Liver (tissue), 9 donors: ENCODE measurements around the gene MYOM1. TPM values are rescaled to one million over a fixed set of nuclear protein-coding genes. Genes with fewer than 3 reads are reported as not detected.

Experiments used
- DNase-seq: peaks from one replicate; pipeline ENCODE4 v3.0.0-alpha.2; 2017; ENCODE audit warnings: low spot score
- H3K27ac ChIP-seq, 2 donors: one replicate each; pipeline ENCODE4 v1.7.0; 2013; ENCODE audit warnings: inconsistent platforms in 2 of 2, low read length in 2 of 2, control low read depth in 1 of 2, low read depth in 1 of 2, mild to moderate bottlenecking in 1 of 2
- H3K27me3 ChIP-seq, 4 donors: one replicate each; pipeline versions ENCODE4 v1.6.1 to v1.7.0; 2013; ENCODE audit warnings: low read length in 3 of 4, inconsistent platforms in 1 of 4, mild to moderate bottlenecking in 1 of 4, moderate library complexity in 1 of 4; ENCODE audit not compliant: control insufficient read depth in 4 of 4, insufficient read depth in 4 of 4
- H3K36me3 ChIP-seq, 4 donors: one replicate each; pipeline versions ENCODE4 v1.6.1 to v1.7.0; 2013; ENCODE audit warnings: low read length in 3 of 4, mild to moderate bottlenecking in 3 of 4, low read depth in 1 of 4, moderate library complexity in 1 of 4; ENCODE audit not compliant: control insufficient read depth in 4 of 4, insufficient read depth in 3 of 4
- H3K4me1 ChIP-seq, 4 donors: one replicate each; pipeline versions ENCODE4 v1.6.1 to v1.7.0; 2013; ENCODE audit warnings: low read length in 3 of 4, mild to moderate bottlenecking in 3 of 4, moderate library complexity in 1 of 4; ENCODE audit not compliant: control insufficient read depth in 4 of 4, insufficient read depth in 4 of 4
- H3K4me3 ChIP-seq, 3 donors: one replicate each; pipeline versions ENCODE4 v1.6.1 to v1.7.0; 2013; ENCODE audit warnings: low read length in 3 of 3, control low read depth in 1 of 3, low read depth in 1 of 3, mild to moderate bottlenecking in 1 of 3
- H3K9ac ChIP-seq, 2 donors: one replicate each; pipeline ENCODE4 v1.7.0; 2013; ENCODE audit warnings: low read length in 2 of 2, mild to moderate bottlenecking in 2 of 2, moderate library complexity in 2 of 2, control low read depth in 1 of 2, low read depth in 1 of 2
- H3K9me3 ChIP-seq, 4 donors: one replicate each; pipeline versions ENCODE4 v1.6.1 to v1.7.0; 2013; ENCODE audit warnings: low read length in 3 of 4; ENCODE audit not compliant: control insufficient read depth in 4 of 4
- ATF3 ChIP-seq: IDR thresholded peaks from 2 replicates; pipeline ENCODE4 v1.6.1; 2016; ENCODE audit warnings: antibody characterized with exemption
- EGR1 ChIP-seq, 2 donors: IDR thresholded peaks; 2 replicates each; pipeline ENCODE4 v1.6.1; 2016 to 2018; ENCODE audit warnings: antibody characterized with exemption in 2 of 2, low read depth in 2 of 2
- FOXA1 ChIP-seq: IDR thresholded peaks from 2 replicates; pipeline ENCODE4 v1.6.1; 2016; ENCODE audit warnings: antibody characterized with exemption
- GABPA ChIP-seq, 2 donors: IDR thresholded peaks in 1 of 2; conservative IDR thresholded peaks in 1 of 2; 2 replicates each; pipeline ENCODE4 v1.6.1; 2016; ENCODE audit warnings: antibody characterized with exemption in 2 of 2, mild to moderate bottlenecking in 1 of 2, moderate library complexity in 1 of 2
- HNF4A ChIP-seq, 2 donors: conservative IDR thresholded peaks; 2 replicates each; pipeline ENCODE4 v1.6.1; 2016; ENCODE audit warnings: antibody characterized with exemption in 2 of 2, mild to moderate bottlenecking in 2 of 2
- HNF4G ChIP-seq: IDR thresholded peaks from 2 replicates; pipeline ENCODE4 v1.6.1; 2016; ENCODE audit warnings: antibody characterized with exemption
- JUND ChIP-seq, 2 donors: IDR thresholded peaks; 2 replicates each; pipeline ENCODE4 v1.6.1; 2016; ENCODE audit warnings: antibody characterized with exemption in 2 of 2
- MAX ChIP-seq: IDR thresholded peaks from 2 replicates; pipeline ENCODE4 v1.6.1; 2016; ENCODE audit warnings: antibody characterized with exemption
- NR2F2 ChIP-seq: IDR thresholded peaks from 2 replicates; pipeline ENCODE4 v1.6.1; 2016; ENCODE audit warnings: antibody characterized with exemption
- RAD21 ChIP-seq, 2 donors: IDR thresholded peaks; 2 replicates each; pipeline ENCODE4 v1.6.1; 2016; ENCODE audit warnings: antibody characterized with exemption in 2 of 2, mild to moderate bottlenecking in 2 of 2
- RXRA ChIP-seq, 2 donors: IDR thresholded peaks; 2 replicates each; pipeline ENCODE4 v1.6.1; 2017 to 2018; ENCODE audit warnings: antibody characterized with exemption in 2 of 2, mild to moderate bottlenecking in 1 of 2
- SP1 ChIP-seq: IDR thresholded peaks from 2 replicates; pipeline ENCODE4 v1.6.1; 2018; ENCODE audit warnings: antibody characterized with exemption, mild to moderate bottlenecking
- TAF1 ChIP-seq: conservative IDR thresholded peaks from 2 replicates; pipeline ENCODE4 v1.6.1; 2016; ENCODE audit warnings: antibody characterized with exemption, mild to moderate bottlenecking
- YY1 ChIP-seq: IDR thresholded peaks from 2 replicates; pipeline ENCODE4 v1.6.1; 2016; ENCODE audit warnings: antibody characterized with exemption, mild to moderate bottlenecking
- ZBTB33 ChIP-seq: IDR thresholded peaks from 2 replicates; pipeline ENCODE4 v1.6.1; 2016; ENCODE audit warnings: antibody characterized with exemption
- WGBS: extraction: QIAGEN DNeasy Blood & Tissue Kit; methylation state at CpG from one replicate; pipeline ENCODE4 v1.1.7; 2013; 5-methylcytosine and 5-hydroxymethylcytosine counted together
- polyA plus RNA-seq, 2 donors: library from polyadenylated mRNA; stranded (reverse) in 1 of 2; unstranded in 1 of 2; fragments of 200-250 nt in 1 of 2; fragments of >200 nt in 1 of 2; fragmentation: Nextera tagmentation in 1 of 2; extraction: Ambion mirVana in 1 of 2; gene quantifications; one replicate each; pipeline versions ENCODE4 v1.2.1 to v1.2.3, GENCODE V29; 2013 to 2015
- total RNA-seq, 2 donors: library from RNA; depleted of rRNA; stranded (reverse); fragments of >200 nt; gene quantifications; one replicate each; pipeline ENCODE4 v1.2.3, GENCODE V29; 2014
- TF ChIP-seq, protein P1 (sequence below): fragments of 150-350 bp; IDR thresholded peaks from 2 replicates; pipeline ENCODE4 v1.5.1; 2017; ENCODE audit warnings: improper control_type of control experiment, low read depth, low read length; ENCODE audit not compliant: missing input control
- donor health status: healthy.
- donor health status: healthy.
- donor health status: healthy.
- donor health status: healthy.
- donor health status: healthy.

MYOM1 gene
- total and polyA plus RNA-seq, 4 donors, result 10.1 to 48.4 (median 21.3) TPM

DNA sequence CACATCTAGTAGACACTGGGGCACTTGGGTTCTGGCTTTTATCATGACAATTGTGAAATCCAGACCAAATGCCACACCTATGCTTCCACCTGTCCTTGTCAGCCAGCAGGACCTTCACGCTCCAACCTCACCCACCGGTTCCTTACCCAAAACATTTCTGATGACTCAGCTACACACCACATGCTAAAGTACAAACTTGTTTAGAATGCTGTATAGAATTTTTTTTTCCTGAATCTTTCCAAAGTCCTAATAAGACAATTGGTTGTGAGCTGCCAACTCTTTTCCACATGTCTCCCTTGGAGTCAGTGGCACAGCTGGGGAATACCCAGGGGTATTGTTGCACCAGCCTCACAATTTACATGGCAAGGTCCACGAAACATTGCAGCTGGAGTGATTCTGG is 131.3 kb downstream of the MYOM1 start:
- Histone ChIP-seq H3K9me3 (no peaks in the 10 kb centered on the region), H3K9ac (no peak overlapping the region), H3K4me3 (no peak overlapping the region), H3K4me1 (peaks cover 0 to 4% (median under 1%) of the 10 kb centered on the region in 4 donors), H3K27ac (no peak overlapping the region), H3K27me3 (no peaks in the 10 kb centered on the region), H3K36me3 (peaks cover 0 to 3% (median 0%) of the 10 kb centered on the region in 4 donors)
- WGBS, result 72% methylated on average over 3 of the region's 3 CpGs
- TF ChIP-seq HNF4A (conservative IDR thresholded peaks at IDR 0.05), result peak in 1 of 2 donors; percentile 19
- TF ChIP-seq, protein P1, sequence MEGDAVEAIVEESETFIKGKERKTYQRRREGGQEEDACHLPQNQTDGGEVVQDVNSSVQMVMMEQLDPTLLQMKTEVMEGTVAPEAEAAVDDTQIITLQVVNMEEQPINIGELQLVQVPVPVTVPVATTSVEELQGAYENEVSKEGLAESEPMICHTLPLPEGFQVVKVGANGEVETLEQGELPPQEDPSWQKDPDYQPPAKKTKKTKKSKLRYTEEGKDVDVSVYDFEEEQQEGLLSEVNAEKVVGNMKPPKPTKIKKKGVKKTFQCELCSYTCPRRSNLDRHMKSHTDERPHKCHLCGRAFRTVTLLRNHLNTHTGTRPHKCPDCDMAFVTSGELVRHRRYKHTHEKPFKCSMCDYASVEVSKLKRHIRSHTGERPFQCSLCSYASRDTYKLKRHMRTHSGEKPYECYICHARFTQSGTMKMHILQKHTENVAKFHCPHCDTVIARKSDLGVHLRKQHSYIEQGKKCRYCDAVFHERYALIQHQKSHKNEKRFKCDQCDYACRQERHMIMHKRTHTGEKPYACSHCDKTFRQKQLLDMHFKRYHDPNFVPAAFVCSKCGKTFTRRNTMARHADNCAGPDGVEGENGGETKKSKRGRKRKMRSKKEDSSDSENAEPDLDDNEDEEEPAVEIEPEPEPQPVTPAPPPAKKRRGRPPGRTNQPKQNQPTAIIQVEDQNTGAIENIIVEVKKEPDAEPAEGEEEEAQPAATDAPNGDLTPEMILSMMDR, result no peak
- peak; percentile 9 for TF ChIP-seq HNF4G
- no peak for DNase-seq

DNA sequence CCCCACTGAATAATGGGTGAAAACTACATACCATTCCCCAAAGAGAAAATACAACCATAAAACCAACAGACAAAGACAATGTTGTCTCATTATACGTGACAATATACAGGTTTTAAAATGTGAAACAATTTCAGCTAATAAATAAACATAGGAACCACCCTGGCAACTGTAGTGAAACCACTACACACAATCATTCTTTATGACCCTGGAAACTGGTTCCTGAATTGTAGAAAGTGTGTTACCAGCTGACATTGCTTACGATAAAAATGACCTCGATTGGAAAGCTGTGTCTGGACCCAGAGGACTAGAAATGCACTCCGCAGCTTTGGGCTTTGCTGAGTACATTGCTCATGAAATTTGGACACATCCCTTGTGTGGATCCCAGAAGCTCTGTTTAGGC is 132.9 kb downstream of the MYOM1 start:
- peaks cover 0 to 4% (median 0%) of the 10 kb centered on the region in 4 donors for H3K4me1 ChIP-seq

DNA sequence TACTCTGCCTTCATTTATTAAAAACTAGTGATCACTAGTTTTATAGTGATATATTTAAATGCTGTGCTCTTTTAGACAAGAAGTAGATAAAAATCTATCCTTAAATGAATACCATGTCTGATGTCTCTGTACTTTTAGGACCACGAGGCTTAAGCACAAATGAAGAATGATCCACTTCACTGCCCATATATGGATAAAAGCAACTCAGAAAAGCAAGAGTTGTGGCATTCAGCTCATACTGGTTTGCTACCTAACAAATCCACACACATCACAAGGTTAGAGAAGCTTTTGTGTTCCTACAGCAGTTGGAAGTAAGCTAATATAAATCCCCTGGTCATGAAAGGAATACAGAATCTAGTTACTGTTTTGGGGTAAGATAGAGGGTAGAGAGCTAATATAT is 134.2 kb downstream of the MYOM1 start:
- H3K36me3 ChIP-seq, result peaks cover 0 to 9% (median 3%) of the 10 kb centered on the region in 4 donors
- H3K9ac ChIP-seq, result no peak overlapping the region
- no peaks in the 10 kb centered on the region for H3K27me3 ChIP-seq
- H3K4me1 ChIP-seq, result peaks cover 0 to 4% (median 0%) of the 10 kb centered on the region in 4 donors
- H3K9me3 ChIP-seq, result no peaks in the 10 kb centered on the region
- no peak overlapping the region for H3K27ac ChIP-seq
- H3K4me3 ChIP-seq, result no peak overlapping the region
- TF ChIP-seq, protein P1, result no peak
- TF ChIP-seq TAF1 (no peak), EGR1 (IDR thresholded peaks at IDR 0.05; ENCODE audit: low read depth in 2 of 2) (no peak), FOXA1 (no peak), MAX (no peak), RAD21 (IDR thresholded peaks at IDR 0.05) (no peak), JUND (IDR thresholded peaks at IDR 0.05) (no peak), RXRA (IDR thresholded peaks at IDR 0.05) (no peak), SP1 (no peak), HNF4G (no peak), ZBTB33 (no peak), NR2F2 (no peak), ATF3 (no peak), GABPA (IDR thresholded peaks at IDR 0.05 in 1 of 2, conservative IDR thresholded peaks at IDR 0.05 in 1 of 2) (no peak), HNF4A (conservative IDR thresholded peaks at IDR 0.05) (no peak), YY1 (no peak)
- 90% methylated on average over 1 of the region's 1 CpG for WGBS
- DNase-seq, result no peak

More for the DNA sequence above, 132.9 kb downstream of the MYOM1 start:
- TF ChIP-seq HNF4A (conservative IDR thresholded peaks at IDR 0.05), result no peak
- TF ChIP-seq JUND (IDR thresholded peaks at IDR 0.05), result no peak
- no peak for TF ChIP-seq GABPA (IDR thresholded peaks at IDR 0.05 in 1 of 2, conservative IDR thresholded peaks at IDR 0.05 in 1 of 2)
- TF ChIP-seq RAD21 (IDR thresholded peaks at IDR 0.05), result no peak
- no peak for TF ChIP-seq RXRA (IDR thresholded peaks at IDR 0.05)
- TF ChIP-seq, protein P1, result no peak
- 86% methylated on average over 4 of the region's 4 CpGs for WGBS
- H3K36me3 ChIP-seq, result peaks cover 0 to 9% (median 3%) of the 10 kb centered on the region in 4 donors
- no peaks in the 10 kb centered on the region for H3K9me3 ChIP-seq
- no peaks in the 10 kb centered on the region for H3K27me3 ChIP-seq
- no peak overlapping the region for H3K9ac ChIP-seq
- no peak overlapping the region for H3K27ac ChIP-seq
- DNase-seq, result no peak
- no peak overlapping the region for H3K4me3 ChIP-seq
